ENCODE results near the gene NDUFB2.

GRCh38 chr7:140681766-140682165, 14.7 kb upstream of the NDUFB2 start:
- TF ChIP-seq POLR2AphosphoS5 (IDR thresholded peaks at IDR 0.05), result no peak
- TF ChIP-seq, protein P1, sequence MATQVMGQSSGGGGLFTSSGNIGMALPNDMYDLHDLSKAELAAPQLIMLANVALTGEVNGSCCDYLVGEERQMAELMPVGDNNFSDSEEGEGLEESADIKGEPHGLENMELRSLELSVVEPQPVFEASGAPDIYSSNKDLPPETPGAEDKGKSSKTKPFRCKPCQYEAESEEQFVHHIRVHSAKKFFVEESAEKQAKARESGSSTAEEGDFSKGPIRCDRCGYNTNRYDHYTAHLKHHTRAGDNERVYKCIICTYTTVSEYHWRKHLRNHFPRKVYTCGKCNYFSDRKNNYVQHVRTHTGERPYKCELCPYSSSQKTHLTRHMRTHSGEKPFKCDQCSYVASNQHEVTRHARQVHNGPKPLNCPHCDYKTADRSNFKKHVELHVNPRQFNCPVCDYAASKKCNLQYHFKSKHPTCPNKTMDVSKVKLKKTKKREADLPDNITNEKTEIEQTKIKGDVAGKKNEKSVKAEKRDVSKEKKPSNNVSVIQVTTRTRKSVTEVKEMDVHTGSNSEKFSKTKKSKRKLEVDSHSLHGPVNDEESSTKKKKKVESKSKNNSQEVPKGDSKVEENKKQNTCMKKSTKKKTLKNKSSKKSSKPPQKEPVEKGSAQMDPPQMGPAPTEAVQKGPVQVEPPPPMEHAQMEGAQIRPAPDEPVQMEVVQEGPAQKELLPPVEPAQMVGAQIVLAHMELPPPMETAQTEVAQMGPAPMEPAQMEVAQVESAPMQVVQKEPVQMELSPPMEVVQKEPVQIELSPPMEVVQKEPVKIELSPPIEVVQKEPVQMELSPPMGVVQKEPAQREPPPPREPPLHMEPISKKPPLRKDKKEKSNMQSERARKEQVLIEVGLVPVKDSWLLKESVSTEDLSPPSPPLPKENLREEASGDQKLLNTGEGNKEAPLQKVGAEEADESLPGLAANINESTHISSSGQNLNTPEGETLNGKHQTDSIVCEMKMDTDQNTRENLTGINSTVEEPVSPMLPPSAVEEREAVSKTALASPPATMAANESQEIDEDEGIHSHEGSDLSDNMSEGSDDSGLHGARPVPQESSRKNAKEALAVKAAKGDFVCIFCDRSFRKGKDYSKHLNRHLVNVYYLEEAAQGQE (IDR thresholded peaks at IDR 0.05; ENCODE audit: borderline replicate concordance), result no peak
- no peak for TF ChIP-seq SMC3 (conservative IDR thresholded peaks at IDR 0.05; ENCODE audit: poor library complexity)

Measured in neural cell (in vitro differentiated cells).